ENCODE measurements around the gene CRIP2.

- TF ChIP-seq YY1 (IDR thresholded peaks at IDR 0.05; ENCODE audit: insufficient read depth, insufficient read length) (no peak), ZNF274 (IDR thresholded peaks at IDR 0.05; ENCODE audit: low read depth, low read length) (no peak)
Observed at GRCh38 chr14:105442834-105443233, 31.8 kb upstream of the CRIP2 start.

Measured in NT2/D1 (cell line).